Measurements from ENCODE around the gene LDLRAD2.

Gene LDLRAD2

DNA sequence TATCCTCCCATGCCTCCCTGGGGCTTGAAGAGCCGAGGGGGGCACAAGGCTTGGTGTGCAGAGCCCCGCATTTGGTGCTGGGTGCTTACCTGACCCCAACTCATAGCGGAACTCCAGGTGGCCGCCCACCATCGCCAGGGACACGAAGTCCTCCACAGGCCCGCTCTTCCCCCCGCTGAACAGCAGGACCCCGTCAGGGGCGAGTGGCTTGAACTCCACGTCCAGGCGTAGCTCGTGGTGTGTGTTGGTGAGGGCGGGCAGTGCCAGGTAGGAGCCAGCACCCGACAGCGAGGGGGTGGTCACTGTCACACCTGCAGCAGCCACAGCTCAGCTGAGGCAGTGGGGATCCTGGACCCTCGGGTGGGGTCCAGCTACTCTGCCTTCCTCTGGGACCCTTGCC lies 17.2 kb downstream of the LDLRAD2 start:
- no peak overlapping the region for H3K4me3 ChIP-seq (ENCODE audit: low read depth, low read length)
- in situ Hi-C loops (cut with HindIII; ENCODE audit: low sequenced_read_pairs), result no loop called here
- TF ChIP-seq, protein P1, sequence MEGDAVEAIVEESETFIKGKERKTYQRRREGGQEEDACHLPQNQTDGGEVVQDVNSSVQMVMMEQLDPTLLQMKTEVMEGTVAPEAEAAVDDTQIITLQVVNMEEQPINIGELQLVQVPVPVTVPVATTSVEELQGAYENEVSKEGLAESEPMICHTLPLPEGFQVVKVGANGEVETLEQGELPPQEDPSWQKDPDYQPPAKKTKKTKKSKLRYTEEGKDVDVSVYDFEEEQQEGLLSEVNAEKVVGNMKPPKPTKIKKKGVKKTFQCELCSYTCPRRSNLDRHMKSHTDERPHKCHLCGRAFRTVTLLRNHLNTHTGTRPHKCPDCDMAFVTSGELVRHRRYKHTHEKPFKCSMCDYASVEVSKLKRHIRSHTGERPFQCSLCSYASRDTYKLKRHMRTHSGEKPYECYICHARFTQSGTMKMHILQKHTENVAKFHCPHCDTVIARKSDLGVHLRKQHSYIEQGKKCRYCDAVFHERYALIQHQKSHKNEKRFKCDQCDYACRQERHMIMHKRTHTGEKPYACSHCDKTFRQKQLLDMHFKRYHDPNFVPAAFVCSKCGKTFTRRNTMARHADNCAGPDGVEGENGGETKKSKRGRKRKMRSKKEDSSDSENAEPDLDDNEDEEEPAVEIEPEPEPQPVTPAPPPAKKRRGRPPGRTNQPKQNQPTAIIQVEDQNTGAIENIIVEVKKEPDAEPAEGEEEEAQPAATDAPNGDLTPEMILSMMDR (IDR thresholded peaks at IDR 0.05; ENCODE audit: low read depth, low read length), result no peak
- DNase-seq (ENCODE audit: low read depth, low spot score), result no peak

DNA sequence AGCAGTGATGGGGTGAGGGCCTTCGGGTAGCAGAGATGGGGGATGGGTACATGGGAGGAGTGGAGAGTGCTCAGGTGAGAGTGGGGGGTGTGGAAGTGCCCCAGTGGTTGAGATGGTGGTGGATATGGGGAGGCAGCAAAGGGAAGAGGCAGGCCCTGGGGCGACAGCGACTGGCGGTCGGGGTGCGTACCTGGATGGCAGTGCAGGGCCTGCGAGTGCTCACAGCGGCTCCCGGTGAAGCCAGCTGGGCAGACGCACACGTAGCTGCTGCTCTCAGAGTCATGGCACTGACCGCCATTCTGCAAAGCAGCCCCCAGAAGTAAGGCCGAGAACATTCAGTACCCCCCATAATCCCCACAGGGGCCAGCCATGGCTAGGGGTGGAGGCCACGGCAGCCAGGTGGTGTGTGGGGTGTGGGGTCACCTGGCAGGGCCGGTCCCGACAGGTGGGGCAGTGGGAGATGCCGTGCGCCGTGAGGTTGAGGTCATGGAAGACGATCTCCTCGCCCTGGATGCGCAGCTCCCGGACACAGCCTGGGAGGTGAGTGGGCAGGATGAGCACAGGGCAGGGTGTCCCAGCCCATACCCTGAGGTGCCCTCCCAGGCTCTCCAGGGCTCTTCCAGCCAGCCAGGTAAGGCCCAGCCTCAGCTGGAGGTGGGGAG lies 18.9 kb downstream of the LDLRAD2 start:
- TF ChIP-seq, protein P1 (IDR thresholded peaks at IDR 0.05; ENCODE audit: low read depth, low read length), result no peak
- no peak for DNase-seq (ENCODE audit: low read depth, low spot score)
- in situ Hi-C loops (cut with HindIII; ENCODE audit: low sequenced_read_pairs), result no loop called here
- no peak overlapping the region for H3K4me3 ChIP-seq (ENCODE audit: low read depth, low read length)

DNA sequence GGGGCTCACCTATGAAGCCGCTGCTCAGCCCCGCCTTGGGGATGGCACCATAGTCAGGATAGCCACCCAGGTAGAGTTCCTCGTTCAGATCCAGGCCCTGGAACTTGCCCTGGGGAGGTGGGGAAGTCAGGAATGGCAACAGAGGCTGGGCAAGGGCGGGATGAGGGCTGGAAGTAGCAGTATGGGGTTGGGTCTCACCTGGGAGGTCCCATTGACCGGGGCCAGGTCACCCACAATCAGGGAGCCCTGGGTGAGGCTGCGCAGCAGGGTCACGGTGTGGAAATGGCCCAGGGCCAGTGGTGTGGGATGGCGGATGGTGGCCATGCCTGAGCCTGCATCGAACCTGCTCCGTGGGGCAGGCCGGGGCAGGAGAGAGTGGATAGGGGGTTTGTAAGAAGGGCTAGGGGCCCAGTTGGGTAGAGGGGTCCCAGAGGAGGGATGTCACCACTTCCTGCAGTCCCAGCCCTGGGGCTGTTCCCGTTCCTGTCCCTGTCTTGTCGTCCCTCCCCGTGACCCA lies 19.4 kb downstream of the LDLRAD2 start:
- in situ Hi-C loops (cut with HindIII; ENCODE audit: low sequenced_read_pairs), result no loop called here
- no peak overlapping the region for H3K4me3 ChIP-seq (ENCODE audit: low read depth, low read length)
- TF ChIP-seq, protein P1 (IDR thresholded peaks at IDR 0.05; ENCODE audit: low read depth, low read length), result no peak
- DNase-seq (ENCODE audit: low read depth, low spot score), result no peak

DNA sequence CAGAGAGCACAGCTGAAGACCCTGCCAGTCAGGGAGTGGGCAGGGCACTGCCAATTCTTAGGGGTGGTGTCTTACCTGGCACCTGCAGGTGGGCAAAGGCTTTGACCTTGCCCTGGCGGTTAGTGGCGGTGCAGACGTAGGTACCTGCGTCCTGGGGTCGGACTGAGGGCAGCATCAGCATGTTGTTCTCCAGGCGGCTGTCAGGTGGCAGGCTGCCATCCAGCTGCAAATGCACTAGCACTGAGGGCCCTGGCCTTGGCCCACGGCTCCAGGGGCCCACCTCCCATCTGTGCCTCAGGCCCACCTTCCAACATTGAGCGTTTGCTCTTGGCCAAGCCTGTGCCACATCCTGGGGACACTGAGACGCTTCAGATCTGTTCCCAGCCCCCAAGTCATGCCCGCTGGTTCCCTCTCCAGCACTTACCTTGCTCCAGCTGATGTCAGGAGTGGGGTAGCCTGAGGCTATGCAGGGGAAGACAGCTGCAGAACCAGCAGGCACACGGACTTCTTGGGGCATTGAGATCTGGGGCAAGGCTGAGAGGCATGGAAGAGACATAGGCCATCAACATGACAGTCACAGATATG lies 21.4 kb downstream of the LDLRAD2 start:
- DNase-seq (ENCODE audit: low read depth, low spot score), result no peak
- no peak overlapping the region for H3K4me3 ChIP-seq (ENCODE audit: low read depth, low read length)
- TF ChIP-seq, protein P1 (IDR thresholded peaks at IDR 0.05; ENCODE audit: low read depth, low read length), result no peak
- in situ Hi-C loops (cut with HindIII; ENCODE audit: low sequenced_read_pairs), result no loop called here

DNA sequence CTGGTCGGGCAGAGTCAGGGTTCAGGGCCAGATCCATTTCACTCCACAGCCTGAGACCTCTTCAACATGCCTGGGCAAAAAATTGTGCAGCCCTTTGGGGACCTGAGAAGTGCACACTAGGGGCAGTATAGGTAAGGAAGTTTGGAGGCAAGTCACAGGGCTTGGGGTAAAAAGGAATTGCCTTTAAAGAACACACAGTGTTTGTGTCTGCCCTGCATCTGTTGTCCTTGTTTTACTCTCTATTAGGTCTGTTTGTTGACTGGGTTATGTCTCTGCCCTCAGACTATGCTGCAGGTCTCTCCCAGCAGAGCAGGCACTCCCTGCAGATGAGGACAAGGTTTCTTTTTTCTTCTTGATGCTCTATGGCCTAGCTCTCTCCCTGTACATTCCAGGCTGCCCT lies 22.0 kb downstream of the LDLRAD2 start:
- in situ Hi-C loops (cut with HindIII; ENCODE audit: low sequenced_read_pairs), result no loop called here
- TF ChIP-seq, protein P1 (IDR thresholded peaks at IDR 0.05; ENCODE audit: low read depth, low read length), result no peak
- H3K4me3 ChIP-seq (ENCODE audit: low read depth, low read length), result no peak overlapping the region
- no peak for DNase-seq (ENCODE audit: low read depth, low spot score)

DNA sequence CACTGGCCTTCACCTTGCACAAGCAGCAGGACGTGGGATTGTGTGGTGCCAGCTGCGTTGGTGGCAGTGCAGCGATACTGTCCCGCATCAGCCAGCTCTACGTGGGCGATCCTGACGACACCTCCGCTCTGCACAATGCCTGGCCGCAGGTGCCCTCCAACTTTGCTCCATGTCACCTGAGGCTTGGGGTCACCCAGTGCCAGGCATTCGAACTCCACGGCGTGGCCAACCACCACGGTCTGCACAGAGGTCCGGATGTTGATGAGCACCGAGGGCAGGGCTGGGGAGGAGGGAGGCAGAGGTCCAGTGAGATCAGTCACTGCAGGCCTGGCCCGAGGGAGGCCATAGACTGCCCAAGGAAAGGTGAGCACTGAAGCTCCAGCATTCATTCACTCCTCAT lies 22.6 kb downstream of the LDLRAD2 start:
- TF ChIP-seq, protein P1 (IDR thresholded peaks at IDR 0.05; ENCODE audit: low read depth, low read length), result no peak
- no peak overlapping the region for H3K4me3 ChIP-seq (ENCODE audit: low read depth, low read length)
- no peak for DNase-seq (ENCODE audit: low read depth, low spot score)
- in situ Hi-C loops (cut with HindIII; ENCODE audit: low sequenced_read_pairs), result no loop called here

All from astrocyte of the spinal cord (primary cell).